ENCODE results near the gene SIL1. TPM values are rescaled to one million over a fixed set of nuclear protein-coding genes. Genes with fewer than 3 reads are reported as not detected.

SIL1 gene
- total RNA-seq, 1 experiment from 2014 or later, result 22.0 TPM

- H3K4me1 ChIP-seq (ENCODE audit: insufficient read depth, low read length, poor library complexity, severe bottlenecking), result peaks cover 43% of the 10 kb centered on the region
- CTCF ChIA-PET, result interaction anchor here (0.6 kb wide), 1 partner anchor 234 kb away, joined by 8 read pairs; no protein-coding TSS in a partner anchor
- peak overlapping the region; percentile 66 for H3K27ac ChIP-seq (ENCODE audit: low read depth, low read length, poor library complexity, severe bottlenecking)
- no TSS peak for BruUV-seq (replicated peaks)
- POLR2A ChIA-PET (ENCODE audit: low non-redundant PET), result no interaction called here
- no peak for DNase-seq (ENCODE audit: low spot score)
- no peaks in the 10 kb centered on the region for H3K27me3 ChIP-seq (replicated peaks; ENCODE audit: insufficient read depth, low read depth, low read length, poor library complexity)
- no peaks in the 10 kb centered on the region for H3K9me3 ChIP-seq (ENCODE audit: low read depth, low read length, poor library complexity, severe bottlenecking)
- intact Hi-C loops (cut with micrococcal nuclease; ENCODE audit: unreplicated experiment), result no loop called here
- no peak for TF ChIP-seq CTCF (conservative IDR thresholded peaks at IDR 0.05; ENCODE audit: low read depth, low read length)
- no peak for TF ChIP-seq EZH2 (IDR thresholded peaks at IDR 0.05; ENCODE audit: borderline replicate concordance, low read depth, low read length, poor library complexity, severe bottlenecking)
- no peaks in the 10 kb centered on the region for H3K36me3 ChIP-seq (ENCODE audit: insufficient read depth, low read length, poor library complexity, severe bottlenecking)
- H3K4me3 ChIP-seq (ENCODE audit: low read depth, low read length, poor library complexity, severe bottlenecking), result no peak overlapping the region
These were observed 233.4 kb downstream of the SIL1 start for GRCh38 chr5:138964647-138965201.

- POLR2A ChIA-PET (ENCODE audit: low non-redundant PET), result no interaction called here
- H3K27ac ChIP-seq (ENCODE audit: low read depth, low read length, poor library complexity, severe bottlenecking), result peak overlapping the region; percentile 66
- TF ChIP-seq CTCF (conservative IDR thresholded peaks at IDR 0.05; ENCODE audit: low read depth, low read length) (no peak), EZH2 (IDR thresholded peaks at IDR 0.05; ENCODE audit: borderline replicate concordance, low read depth, low read length, poor library complexity, severe bottlenecking) (no peak)
These were observed 234.3 kb downstream of the SIL1 start for GRCh38 chr5:138963763-138964371.

GRCh38 chr5:138962614-138963370, 235.4 kb downstream of the SIL1 start:
- intact Hi-C loops (cut with micrococcal nuclease; ENCODE audit: unreplicated experiment), result no loop called here
- H3K36me3 ChIP-seq (ENCODE audit: insufficient read depth, low read length, poor library complexity, severe bottlenecking), result no peaks in the 10 kb centered on the region
- DNase-seq (ENCODE audit: low spot score), result no peak
- BruUV-seq (replicated peaks), result no TSS peak
- H3K4me3 ChIP-seq (ENCODE audit: low read depth, low read length, poor library complexity, severe bottlenecking), result no peak overlapping the region
- peaks cover 38% of the 10 kb centered on the region for H3K4me1 ChIP-seq (ENCODE audit: insufficient read depth, low read length, poor library complexity, severe bottlenecking)
- ChIA-PET POLR2A (ENCODE audit: low non-redundant PET) (no interaction called here), CTCF (no interaction called here)
- H3K9me3 ChIP-seq (ENCODE audit: low read depth, low read length, poor library complexity, severe bottlenecking), result no peaks in the 10 kb centered on the region
- H3K27me3 ChIP-seq (replicated peaks; ENCODE audit: insufficient read depth, low read depth, low read length, poor library complexity), result no peaks in the 10 kb centered on the region
- H3K27ac ChIP-seq (ENCODE audit: low read depth, low read length, poor library complexity, severe bottlenecking), result no peak overlapping the region
- no peak for TF ChIP-seq CTCF (conservative IDR thresholded peaks at IDR 0.05; ENCODE audit: low read depth, low read length)
- TF ChIP-seq EZH2 (IDR thresholded peaks at IDR 0.05; ENCODE audit: borderline replicate concordance, low read depth, low read length, poor library complexity, severe bottlenecking), result no peak

More at GRCh38 chr5:138963763-138964371, 234.3 kb downstream of the SIL1 start:
- Histone ChIP-seq H3K36me3 (ENCODE audit: insufficient read depth, low read length, poor library complexity, severe bottlenecking) (no peaks in the 10 kb centered on the region), H3K4me3 (ENCODE audit: low read depth, low read length, poor library complexity, severe bottlenecking) (no peak overlapping the region), H3K9me3 (ENCODE audit: low read depth, low read length, poor library complexity, severe bottlenecking) (no peaks in the 10 kb centered on the region), H3K4me1 (ENCODE audit: insufficient read depth, low read length, poor library complexity, severe bottlenecking) (peaks cover 38% of the 10 kb centered on the region), H3K27me3 (replicated peaks; ENCODE audit: insufficient read depth, low read depth, low read length, poor library complexity) (no peaks in the 10 kb centered on the region)
- no TSS peak for BruUV-seq (replicated peaks)
- intact Hi-C loops (cut with micrococcal nuclease; ENCODE audit: unreplicated experiment), result no loop called here
- CTCF ChIA-PET, result interaction anchor here (0.6 kb wide), 1 partner anchor 235 kb away, joined by 8 read pairs; no protein-coding TSS in a partner anchor
- DNase-seq (ENCODE audit: low spot score), result no peak
